ENCODE results near the gene PAEP.

DNA sequence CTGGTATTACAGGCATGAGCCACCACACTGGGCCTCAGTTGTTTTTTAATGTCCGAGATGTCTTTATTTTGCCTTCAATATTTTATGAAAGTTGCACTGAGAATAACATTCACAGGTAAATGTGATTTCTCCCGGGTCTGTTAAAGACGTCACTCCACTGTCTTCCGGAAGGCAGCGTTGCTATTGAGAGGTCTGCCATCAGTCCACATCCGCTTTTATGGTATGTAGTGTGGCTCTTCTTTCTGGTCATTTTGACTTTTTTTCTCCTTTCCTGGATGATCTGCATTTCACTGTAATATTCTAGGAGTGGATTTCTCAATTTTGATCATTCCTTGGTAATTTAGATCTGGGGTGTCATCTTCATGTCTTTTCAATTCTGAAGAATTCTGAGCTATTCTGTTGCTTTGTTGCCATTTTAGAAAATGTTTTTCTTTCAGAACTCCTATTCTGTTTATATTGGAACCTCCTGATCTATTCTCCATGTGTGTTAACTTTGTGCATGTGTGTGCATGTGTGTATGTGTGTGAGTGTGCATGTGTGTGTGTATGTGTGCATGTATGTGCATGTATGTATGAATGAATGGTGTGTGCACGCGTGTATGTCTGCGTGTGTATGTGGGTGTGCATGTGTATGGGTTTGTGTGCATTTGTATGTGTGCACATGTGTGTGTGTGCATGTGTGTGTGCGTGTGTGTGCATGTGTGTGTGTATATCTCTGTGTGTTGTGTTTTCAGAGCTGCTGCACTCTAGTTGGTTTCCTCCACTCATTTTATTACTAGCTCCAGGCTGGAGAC lies 42.2 kb upstream of the PAEP start:
- TF ChIP-seq YY1 (IDR thresholded peaks at IDR 0.05; ENCODE audit: insufficient read depth, insufficient read length): no peak
- TF ChIP-seq SUZ12 (IDR thresholded peaks at IDR 0.05; ENCODE audit: extremely low read depth, insufficient read depth, insufficient read length): no peak
- no peak for TF ChIP-seq ZNF274 (IDR thresholded peaks at IDR 0.05; ENCODE audit: low read depth, low read length)
